ENCODE data around the gene PTPRU. TPM values are rescaled to one million over a fixed set of nuclear protein-coding genes. Genes with fewer than 3 reads are reported as not detected.
"Not testable (repeated sequence)": the region's sequence is repeated elsewhere in the genome, so short reads cannot be mapped to it uniquely, and the experiment has no call there.

Gene PTPRU
- total RNA-seq, 1 donor from 2014 or later: 37.3 TPM

- TF ChIP-seq POLR2A (IDR thresholded peaks at IDR 0.05): no peak
- no peak for TF ChIP-seq CTCF (IDR thresholded peaks at IDR 0.05)
- no peak for TF ChIP-seq POLR2AphosphoS5 (IDR thresholded peaks at IDR 0.05; ENCODE audit: insufficient read depth in 1 of 2, low read depth in 1 of 2)
- DNase-seq (ENCODE audit: extremely low spot score in 2 of 2): no peak
- H3K36me3 ChIP-seq: peaks cover 0 to 11% of the 10 kb centered on the region in 2 donors
- no peaks in the 10 kb centered on the region for H3K9me3 ChIP-seq
- no peaks in the 10 kb centered on the region for H3K4me1 ChIP-seq
- intact Hi-C loops (cut with DNase I): no loop called here
- H3K27me3 ChIP-seq: no peaks in the 10 kb centered on the region
- H3K4me3 ChIP-seq: no peak overlapping the region
- no peak overlapping the region for H3K27ac ChIP-seq
Measured at GRCh38 chr1:29291756-29292155, 55.4 kb downstream of the PTPRU start.

GRCh38 chr1:29292344-29292743 lies 56.0 kb downstream of the PTPRU start:
- Histone ChIP-seq H3K36me3 (peaks cover 0 to 11% of the 10 kb centered on the region in 2 donors), H3K4me3 (no peak overlapping the region), H3K4me1 (no peaks in the 10 kb centered on the region), H3K27me3 (no peaks in the 10 kb centered on the region), H3K9me3 (no peaks in the 10 kb centered on the region), H3K27ac (no peak overlapping the region)
- intact Hi-C loops (cut with DNase I): no loop called here
- no peak for DNase-seq (ENCODE audit: extremely low spot score in 2 of 2)
- no peak for TF ChIP-seq POLR2A (IDR thresholded peaks at IDR 0.05)
- no peak for TF ChIP-seq POLR2AphosphoS5 (IDR thresholded peaks at IDR 0.05; ENCODE audit: insufficient read depth in 1 of 2, low read depth in 1 of 2)
- no peak for TF ChIP-seq CTCF (IDR thresholded peaks at IDR 0.05)

GRCh38 chr1:29297450-29297849 lies 61.1 kb downstream of the PTPRU start:
- intact Hi-C loops (cut with DNase I): no loop called here
- no peak for DNase-seq (ENCODE audit: extremely low spot score in 2 of 2)

GRCh38 chr1:29298246-29298645 lies 61.9 kb downstream of the PTPRU start:
- DNase-seq (ENCODE audit: extremely low spot score in 2 of 2): no peak
- TF ChIP-seq POLR2A (IDR thresholded peaks at IDR 0.05) (no peak), POLR2AphosphoS5 (IDR thresholded peaks at IDR 0.05; ENCODE audit: insufficient read depth in 1 of 2, low read depth in 1 of 2) (no peak), CTCF (IDR thresholded peaks at IDR 0.05) (no peak)
- no peaks in the 10 kb centered on the region for H3K9me3 ChIP-seq
- no peak overlapping the region for H3K27ac ChIP-seq
- peaks cover 0 to 12% of the 10 kb centered on the region in 2 donors for H3K36me3 ChIP-seq
- H3K27me3 ChIP-seq: no peaks in the 10 kb centered on the region
- intact Hi-C loops (cut with DNase I): no loop called here
- H3K4me1 ChIP-seq: no peaks in the 10 kb centered on the region
- H3K4me3 ChIP-seq: no peak overlapping the region

More at GRCh38 chr1:29297450-29297849, 61.1 kb downstream of the PTPRU start:
- no peaks in the 10 kb centered on the region for H3K27me3 ChIP-seq
- no peaks in the 10 kb centered on the region for H3K9me3 ChIP-seq
- H3K4me1 ChIP-seq: no peaks in the 10 kb centered on the region
- H3K36me3 ChIP-seq: peaks cover 0 to 9% of the 10 kb centered on the region in 2 donors
- no peak overlapping the region for H3K4me3 ChIP-seq
- H3K27ac ChIP-seq: no peak overlapping the region
- TF ChIP-seq POLR2AphosphoS5 (IDR thresholded peaks at IDR 0.05; ENCODE audit: insufficient read depth in 1 of 2, low read depth in 1 of 2) (no peak), CTCF (IDR thresholded peaks at IDR 0.05) (no peak), POLR2A (IDR thresholded peaks at IDR 0.05) (no peak)

- no peak overlapping the region for H3K4me3 ChIP-seq
- no peak overlapping the region for H3K27ac ChIP-seq
- TF ChIP-seq POLR2A (IDR thresholded peaks at IDR 0.05) (no peak), POLR2AphosphoS5 (IDR thresholded peaks at IDR 0.05; ENCODE audit: insufficient read depth in 1 of 2, low read depth in 1 of 2) (no peak), CTCF (IDR thresholded peaks at IDR 0.05) (no peak)
- peaks cover 0 to 23% of the 10 kb centered on the region in 2 donors for H3K36me3 ChIP-seq
- no peaks in the 10 kb centered on the region for H3K27me3 ChIP-seq
- DNase-seq (ENCODE audit: extremely low spot score in 2 of 2): no peak
- H3K4me1 ChIP-seq: no peaks in the 10 kb centered on the region
- H3K9me3 ChIP-seq: no peaks in the 10 kb centered on the region
- intact Hi-C loops (cut with DNase I): no loop called here
Measured at GRCh38 chr1:29299446-29299845, 63.1 kb downstream of the PTPRU start.

GRCh38 chr1:29301732-29302131 lies 65.4 kb downstream of the PTPRU start:
- DNase-seq (ENCODE audit: extremely low spot score in 2 of 2); H3K9me3 ChIP-seq; H3K27me3 ChIP-seq; H3K4me3 ChIP-seq; H3K27ac ChIP-seq; H3K4me1 ChIP-seq; intact Hi-C loops (cut with DNase I): not testable (repeated sequence)
- H3K36me3 ChIP-seq: peaks cover 0 to 32% of the 10 kb centered on the region in 2 donors

Measured in vagina (tissue), 2 donors.